Vagina (tissue), 2 donors: Measurements from ENCODE around the gene FAM209A. TPM values are rescaled to one million over a fixed set of nuclear protein-coding genes. Genes with fewer than 3 reads are reported as not detected.

ENCODE experiments used
- DNase-seq, 2 donors: peaks; one replicate each; pipeline ENCODE4 v3.0.0-alpha.2; 2017; ENCODE audit errors: extremely low spot score in 2 of 2
- H3K27ac ChIP-seq: fragments of 200-600 bp; sonication (generic); one replicate; pipeline ENCODE4 v1.5.1; 2019
- H3K27me3 ChIP-seq: fragments of 200-600 bp; sonication (generic); one replicate; pipeline ENCODE4 v1.5.1; 2019
- H3K36me3 ChIP-seq, 2 donors: fragments of 200-600 bp; sonication (generic); one replicate each; pipeline ENCODE4 v1.5.1; 2017 to 2019
- H3K4me1 ChIP-seq: fragments of 200-600 bp; sonication (generic); one replicate; pipeline ENCODE4 v1.5.1; 2019
- H3K4me3 ChIP-seq, 2 donors: fragments of 200-600 bp; sonication (generic); 1 replicate in 1 of 2; 2 replicates in 1 of 2; pipeline ENCODE4 v1.5.1; 2016 to 2019
- H3K9me3 ChIP-seq: fragments of 200-600 bp; sonication (generic); one replicate; pipeline ENCODE4 v1.5.1; 2019
- POLR2A ChIP-seq, 2 donors: fragments of 450-650 bp; IDR thresholded peaks; one replicate each; pipeline ENCODE4 v1.6.1; 2017; ENCODE audit warnings: antibody characterized with exemption in 2 of 2, mild to moderate bottlenecking in 2 of 2, moderate library complexity in 2 of 2
- POLR2AphosphoS5 ChIP-seq, 2 donors: sonication (generic); formaldehyde crosslinking; IDR thresholded peaks; one replicate each; pipeline ENCODE4 v1.9.0; 2017; ENCODE audit warnings: antibody characterized with exemption in 2 of 2, mild to moderate bottlenecking in 2 of 2, low read depth in 1 of 2; ENCODE audit not compliant: insufficient read depth in 1 of 2
- intact Hi-C: fragments of 100-400 bp; cut with DNase I; formaldehyde crosslinking; loops from one replicate; pipeline ENCODE4 v1.15.1; 2023
- total RNA-seq: library from RNA; depleted of rRNA; stranded (reverse); fragments of >200 nt; gene quantifications from one replicate; pipeline ENCODE4 v1.2.3, GENCODE V29; 2016
- TF ChIP-seq, protein P1 (sequence below), 3 experiments: fragments of 450-650 bp in 2 of 3; fragments of 200-600 bp in 1 of 3; sonication (generic) in 1 of 3; IDR thresholded peaks; one replicate each; pipeline ENCODE4 v1.5.1; 2017 to 2019; ENCODE audit warnings: antibody characterized with exemption in 3 of 3, mild to moderate bottlenecking in 2 of 3, moderate library complexity in 2 of 3

The FAM209A gene
- total RNA-seq, 1 donor from 2014 or later = not detected

DNA sequence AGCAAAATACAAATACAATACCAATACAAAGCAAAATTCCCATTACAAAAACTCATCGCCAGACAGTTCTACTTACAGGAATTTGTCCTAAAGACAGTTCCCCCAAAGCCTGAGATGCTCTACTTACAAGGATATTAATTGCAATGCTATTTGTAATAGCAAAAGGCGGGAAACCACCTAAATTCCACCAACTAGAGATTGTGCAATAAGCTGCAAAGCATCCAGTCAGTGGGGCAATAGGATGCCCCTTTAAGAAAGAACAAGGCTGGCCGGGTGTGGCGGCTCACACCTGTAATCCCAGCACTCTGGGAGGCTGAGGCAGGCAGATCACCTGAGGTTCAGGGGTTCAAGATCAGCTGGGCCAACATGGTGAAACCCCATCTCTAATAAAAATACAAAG, 47.6 kb downstream of the FAM209A start:
- no peak for DNase-seq
- TF ChIP-seq, protein P1, sequence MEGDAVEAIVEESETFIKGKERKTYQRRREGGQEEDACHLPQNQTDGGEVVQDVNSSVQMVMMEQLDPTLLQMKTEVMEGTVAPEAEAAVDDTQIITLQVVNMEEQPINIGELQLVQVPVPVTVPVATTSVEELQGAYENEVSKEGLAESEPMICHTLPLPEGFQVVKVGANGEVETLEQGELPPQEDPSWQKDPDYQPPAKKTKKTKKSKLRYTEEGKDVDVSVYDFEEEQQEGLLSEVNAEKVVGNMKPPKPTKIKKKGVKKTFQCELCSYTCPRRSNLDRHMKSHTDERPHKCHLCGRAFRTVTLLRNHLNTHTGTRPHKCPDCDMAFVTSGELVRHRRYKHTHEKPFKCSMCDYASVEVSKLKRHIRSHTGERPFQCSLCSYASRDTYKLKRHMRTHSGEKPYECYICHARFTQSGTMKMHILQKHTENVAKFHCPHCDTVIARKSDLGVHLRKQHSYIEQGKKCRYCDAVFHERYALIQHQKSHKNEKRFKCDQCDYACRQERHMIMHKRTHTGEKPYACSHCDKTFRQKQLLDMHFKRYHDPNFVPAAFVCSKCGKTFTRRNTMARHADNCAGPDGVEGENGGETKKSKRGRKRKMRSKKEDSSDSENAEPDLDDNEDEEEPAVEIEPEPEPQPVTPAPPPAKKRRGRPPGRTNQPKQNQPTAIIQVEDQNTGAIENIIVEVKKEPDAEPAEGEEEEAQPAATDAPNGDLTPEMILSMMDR (IDR thresholded peaks at IDR 0.05) = no peak
- TF ChIP-seq POLR2A (IDR thresholded peaks at IDR 0.05) (no peak), POLR2AphosphoS5 (IDR thresholded peaks at IDR 0.05; ENCODE audit: insufficient read depth in 1 of 2, low read depth in 1 of 2) (no peak)
- H3K27ac ChIP-seq = no peak overlapping the region
- no peak overlapping the region for H3K4me3 ChIP-seq
- H3K4me1 ChIP-seq = no peaks in the 10 kb centered on the region
- intact Hi-C loops = no loop called here
- no peaks in the 10 kb centered on the region for H3K27me3 ChIP-seq
- H3K9me3 ChIP-seq = no peaks in the 10 kb centered on the region
- no peaks in the 10 kb centered on the region for H3K36me3 ChIP-seq

DNA sequence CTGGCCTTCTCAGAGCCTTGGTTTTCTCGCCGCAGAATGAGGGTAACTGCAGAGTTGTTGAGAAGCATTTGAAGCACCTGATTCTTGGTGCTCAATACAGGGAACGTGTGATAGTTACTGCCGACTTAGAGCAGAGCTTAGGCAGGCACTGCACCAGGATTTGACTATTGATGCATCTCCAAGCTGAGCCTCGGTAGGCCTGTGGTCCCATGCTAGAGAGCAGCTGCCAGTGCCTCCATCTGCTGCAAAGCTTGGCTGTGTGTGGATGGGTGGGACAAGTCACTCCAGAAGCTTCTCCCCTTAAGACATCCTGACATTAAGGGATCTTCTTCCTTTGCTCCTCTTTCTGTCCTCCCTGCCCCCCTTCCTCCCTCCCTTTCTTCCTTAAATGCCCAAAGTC, 49.4 kb downstream of the FAM209A start:
- intact Hi-C loops = no loop called here

GRCh38 chr20:56574531-56575142, 50.1 kb downstream of the FAM209A start:
- Histone ChIP-seq H3K36me3 (no peaks in the 10 kb centered on the region), H3K27me3 (no peaks in the 10 kb centered on the region), H3K9me3 (no peaks in the 10 kb centered on the region), H3K4me1 (no peaks in the 10 kb centered on the region), H3K4me3 (no peak overlapping the region), H3K27ac (no peak overlapping the region)
- intact Hi-C loops = no loop called here
- DNase-seq = no peak
- TF ChIP-seq POLR2AphosphoS5 (IDR thresholded peaks at IDR 0.05; ENCODE audit: insufficient read depth in 1 of 2, low read depth in 1 of 2) = peak; percentile 25 to 64
- TF ChIP-seq, protein P1 (IDR thresholded peaks at IDR 0.05) = no peak
- no peak for TF ChIP-seq POLR2A (IDR thresholded peaks at IDR 0.05)

More for the DNA sequence above, 49.4 kb downstream of the FAM209A start:
- DNase-seq = no peak
- no peak overlapping the region for H3K27ac ChIP-seq
- TF ChIP-seq POLR2AphosphoS5 (IDR thresholded peaks at IDR 0.05; ENCODE audit: insufficient read depth in 1 of 2, low read depth in 1 of 2) = no peak
- TF ChIP-seq POLR2A (IDR thresholded peaks at IDR 0.05) = no peak
- TF ChIP-seq, protein P1 (IDR thresholded peaks at IDR 0.05) = no peak
- H3K4me1 ChIP-seq = no peaks in the 10 kb centered on the region
- H3K4me3 ChIP-seq = no peak overlapping the region
- H3K36me3 ChIP-seq = no peaks in the 10 kb centered on the region
- H3K27me3 ChIP-seq = no peaks in the 10 kb centered on the region
- no peaks in the 10 kb centered on the region for H3K9me3 ChIP-seq

DNA sequence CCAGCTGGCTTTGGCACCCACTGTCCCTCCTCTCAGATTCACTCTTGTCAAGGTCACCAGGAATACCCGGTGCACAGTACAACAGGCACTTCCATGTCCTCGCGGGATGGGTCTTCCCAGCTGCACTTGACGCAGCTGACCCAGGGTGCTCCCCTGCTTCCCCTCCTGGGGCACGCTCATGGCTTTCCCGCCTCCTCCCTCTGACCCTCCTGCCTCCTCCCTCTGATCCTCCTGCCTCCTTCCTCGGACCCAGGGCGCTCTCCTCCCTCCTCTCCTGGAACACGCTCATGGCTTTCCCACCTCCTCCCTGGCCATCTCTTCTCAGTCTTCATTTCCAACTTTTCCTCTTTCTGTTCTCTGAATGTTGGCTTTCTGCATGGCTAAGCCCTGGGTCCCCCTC, 50.6 kb downstream of the FAM209A start:
- DNase-seq = no peak
- Histone ChIP-seq H3K36me3 (no peaks in the 10 kb centered on the region), H3K4me1 (no peaks in the 10 kb centered on the region), H3K9me3 (no peaks in the 10 kb centered on the region), H3K27me3 (no peaks in the 10 kb centered on the region), H3K27ac (no peak overlapping the region), H3K4me3 (no peak overlapping the region)
- intact Hi-C loops = no loop called here
- TF ChIP-seq POLR2A (IDR thresholded peaks at IDR 0.05) = no peak
- TF ChIP-seq, protein P1 (IDR thresholded peaks at IDR 0.05) = no peak

Other genes starting within 250 kb of the FAM209A start
- gene FAM210B, start 165.8 kb upstream of the FAM209A start, total RNA-seq = 46.4 TPM
- gene AURKA, start 132.5 kb upstream of the FAM209A start, total RNA-seq = 2.2 TPM
- 27.0 TPM for gene CSTF1, start 132.1 kb upstream of the FAM209A start, total RNA-seq
- gene CASS4, start 112.5 kb upstream of the FAM209A start, total RNA-seq = 0.74 TPM
- 47.1 TPM for gene RTF2, start 56.1 kb upstream of the FAM209A start, total RNA-seq
- gene FAM209B, start 8.5 kb downstream of the FAM209A start, total RNA-seq = not detected
- 20.6 TPM for gene TFAP2C, start 104.6 kb downstream of the FAM209A start, total RNA-seq